Measurements from ENCODE around the gene C2CD2L. TPM values are rescaled to one million over a fixed set of nuclear protein-coding genes. Genes with fewer than 3 reads are reported as not detected.
"Not testable (repeated sequence)": the region's sequence is repeated elsewhere in the genome, so short reads cannot be mapped to it uniquely, and the experiment has no call there.

Gene C2CD2L
- 6.1 and 8.2 TPM in 2 replicates for total RNA-seq

DNA sequence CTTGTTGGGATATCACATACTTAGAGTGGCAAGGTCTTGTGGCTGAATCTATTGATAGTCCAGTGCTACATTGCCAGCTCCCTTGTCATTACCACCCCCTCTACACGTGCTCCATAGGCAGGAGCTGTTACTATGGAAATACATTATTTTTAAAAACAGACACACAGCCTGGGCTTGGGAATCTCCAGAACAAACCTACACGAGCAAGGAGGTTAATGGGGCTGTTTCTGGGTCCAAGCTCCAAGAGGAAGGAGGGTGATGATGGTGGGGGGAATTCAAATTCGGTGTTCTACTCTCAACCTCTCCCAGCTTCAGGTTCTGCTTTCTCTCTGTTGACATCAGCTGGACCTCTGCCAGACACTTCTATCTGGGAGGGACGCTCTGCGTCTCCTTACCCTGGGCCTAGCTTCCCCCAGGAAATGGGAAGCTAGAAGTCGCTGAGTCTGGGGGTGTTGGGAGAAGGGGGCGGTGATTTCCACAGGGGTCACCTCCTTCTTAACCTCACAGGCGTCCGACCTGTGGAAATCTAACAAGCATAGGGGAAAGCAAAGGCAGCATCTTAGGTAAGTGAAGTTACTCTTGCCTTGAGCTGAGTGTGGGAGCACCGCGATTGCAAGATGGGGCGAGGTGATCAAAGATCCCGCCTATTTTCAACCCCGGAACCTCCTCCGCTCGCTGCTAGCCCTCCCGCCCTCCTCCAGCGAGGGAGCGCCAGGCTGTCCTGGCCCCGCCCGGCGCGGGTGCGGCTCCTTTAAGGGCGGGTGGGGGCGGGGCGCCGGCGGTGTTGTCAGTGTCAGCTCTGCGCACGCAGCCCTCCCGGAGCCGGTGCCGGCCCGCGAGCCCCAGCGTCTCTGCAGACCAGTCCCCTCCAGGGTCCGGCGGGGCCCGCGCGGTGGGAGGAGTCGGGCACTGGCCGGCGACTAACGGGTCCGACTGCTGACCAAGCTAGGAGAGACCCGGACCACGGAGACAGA lies at the start of gene C2CD2L:
TSS of gene C2CD2L (plus strand) at position 781 of the 974 bp plus-strand sequence. CDS start 398 bp downstream, outside the sequence.
- DNase-seq (ENCODE audit: low read depth), result no peak
- TF ChIP-seq CTCF (conservative IDR thresholded peaks at IDR 0.05; ENCODE audit: low read depth, low read length), result no peak
- peak within 1 kb of the TSS; percentile 93 for H3K4me3 ChIP-seq (ENCODE audit: low read depth, low read length)

DNA sequence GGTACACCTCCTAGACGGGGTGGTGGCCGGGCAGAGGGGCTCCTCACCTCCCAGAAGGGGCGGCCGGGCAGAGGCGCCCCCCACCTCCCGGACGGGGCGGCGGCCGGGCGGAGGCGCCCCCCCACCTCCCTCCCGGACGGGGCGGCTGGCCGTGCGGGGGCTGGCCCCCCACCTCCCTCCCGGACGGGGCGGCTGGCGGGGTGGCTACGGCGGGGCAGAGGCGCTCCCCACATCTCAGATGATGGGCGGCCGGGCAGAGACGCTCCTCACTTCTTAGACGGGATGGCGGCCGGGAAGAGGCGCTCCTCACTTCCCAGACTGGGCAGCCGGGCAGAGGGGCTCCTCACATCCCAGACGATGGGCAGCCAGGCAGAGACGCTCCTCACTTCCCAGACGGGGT lies 48.0 kb upstream of the C2CD2L start:
- not testable (repeated sequence) for H3K4me3 ChIP-seq (ENCODE audit: low read depth, low read length); DNase-seq (ENCODE audit: low read depth)

DNA sequence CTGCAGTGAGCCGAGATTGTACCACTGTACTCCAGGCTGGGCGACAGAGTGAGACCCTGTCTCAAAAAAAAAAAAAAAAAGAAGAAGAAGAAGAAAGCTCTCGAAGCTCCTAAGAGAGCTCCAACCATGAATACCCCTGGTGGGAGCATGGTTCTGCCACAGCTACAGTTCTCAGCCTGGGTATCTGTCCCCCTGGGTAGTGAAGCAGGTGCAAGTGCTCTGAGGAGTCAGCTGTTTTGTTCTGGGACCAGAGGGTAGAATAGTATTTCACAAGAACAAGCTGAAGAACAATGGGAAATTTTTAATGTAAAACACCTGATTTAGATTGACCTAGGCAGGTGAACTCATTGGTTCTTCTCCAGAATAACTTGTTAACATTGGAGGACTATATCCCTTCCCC lies 45.9 kb upstream of the C2CD2L start:
- no peak for DNase-seq (ENCODE audit: low read depth)
- no peak overlapping the region for H3K4me3 ChIP-seq (ENCODE audit: low read depth, low read length)
- no peak for TF ChIP-seq CTCF (conservative IDR thresholded peaks at IDR 0.05; ENCODE audit: low read depth, low read length)

DNA sequence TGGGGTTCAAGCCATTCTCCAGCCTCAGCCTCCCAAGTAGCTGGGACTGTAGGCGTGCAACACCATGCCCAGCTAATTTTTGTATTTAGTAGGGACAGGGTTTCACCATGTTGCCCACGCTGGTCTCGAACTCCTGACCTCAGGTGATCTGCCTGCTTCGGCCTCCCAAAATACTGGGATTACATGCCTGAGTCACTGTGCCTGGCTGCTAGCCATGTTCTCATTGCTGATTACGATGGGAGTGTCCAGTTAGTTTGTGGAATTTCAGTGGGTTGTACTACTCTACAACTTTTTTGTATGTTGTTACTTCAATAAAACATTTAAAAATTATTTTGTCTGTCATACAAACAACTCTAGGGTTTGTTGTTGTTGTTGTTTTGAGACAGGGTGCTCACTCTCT lies 44.4 kb upstream of the C2CD2L start:
- no peak overlapping the region for H3K4me3 ChIP-seq (ENCODE audit: low read depth, low read length)
- no peak for DNase-seq (ENCODE audit: low read depth)
- no peak for TF ChIP-seq CTCF (conservative IDR thresholded peaks at IDR 0.05; ENCODE audit: low read depth, low read length)

GRCh38 chr11:119065369-119065768 lies 41.8 kb upstream of the C2CD2L start:
- H3K4me3 ChIP-seq (ENCODE audit: low read depth, low read length), result no peak overlapping the region
- DNase-seq (ENCODE audit: low read depth), result no peak
- peak; percentile 50 for TF ChIP-seq CTCF (conservative IDR thresholded peaks at IDR 0.05; ENCODE audit: low read depth, low read length)

- no peak for TF ChIP-seq CTCF (conservative IDR thresholded peaks at IDR 0.05; ENCODE audit: low read depth, low read length)
- H3K4me3 ChIP-seq (ENCODE audit: low read depth, low read length), result peak within 1 kb of the TSS; percentile 100
- DNase-seq (ENCODE audit: low read depth), result peak; percentile 56
These were observed 39.5 kb upstream of the C2CD2L start, which contains the start of gene VPS11 for GRCh38 chr11:119067371-119068222. Gene VPS11, plus strand, starts transcription at chr11:119067818. Its CDS starts 6 bp downstream, at chr11:119067824.

DNA sequence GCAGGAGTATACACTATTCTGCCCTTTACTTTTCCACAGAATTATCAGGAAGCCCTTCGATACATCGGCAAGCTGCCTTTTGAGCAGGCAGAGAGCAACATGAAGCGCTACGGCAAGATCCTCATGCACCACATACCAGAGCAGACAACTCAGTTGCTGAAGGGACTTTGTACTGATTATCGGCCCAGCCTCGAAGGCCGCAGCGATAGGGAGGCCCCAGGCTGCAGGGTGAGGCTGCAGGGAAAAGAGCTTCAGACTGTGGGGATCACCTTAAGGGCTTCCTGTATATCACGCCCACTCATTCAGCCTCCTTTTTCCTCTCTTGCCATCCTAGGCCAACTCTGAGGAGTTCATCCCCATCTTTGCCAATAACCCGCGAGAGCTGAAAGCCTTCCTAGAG lies 29.3 kb upstream of the C2CD2L start:
- TF ChIP-seq CTCF (conservative IDR thresholded peaks at IDR 0.05; ENCODE audit: low read depth, low read length), result no peak
- DNase-seq (ENCODE audit: low read depth), result no peak

More for the DNA sequence above, 29.3 kb upstream of the C2CD2L start:
- H3K4me3 ChIP-seq (ENCODE audit: low read depth, low read length), result no peak overlapping the region
